RWPE2 (cell line): Measurements from ENCODE around the gene CIAO2A.
"Not testable (repeated sequence)": the region's sequence is repeated elsewhere in the genome, so short reads cannot be mapped to it uniquely, and the experiment has no call there.

ENCODE experiments used
- ATAC-seq: fragments of 200-7000 bp; cut with Tn5 transposase; 3 replicates; pipeline ENCODE4 v1.9.1; 2021; ENCODE audit warnings: low read depth
- DNase-seq: peaks from one replicate; pipeline ENCODE4 v3.0.0-alpha.2; 2020; ENCODE audit warnings: low spot score
- H3K27ac ChIP-seq: fragments of 450-650 bp; 2 replicates; pipeline ENCODE4 v1.5.1; 2017; ENCODE audit warnings: mild to moderate bottlenecking; ENCODE audit not compliant: poor library complexity, severe bottlenecking
- H3K27me3 ChIP-seq: fragments of 250-450 bp; sonication (Bioruptor Pico); 2 replicates; pipeline ENCODE4 v1.5.1; 2021; ENCODE audit warnings: mild to moderate bottlenecking, moderate library complexity; ENCODE audit not compliant: insufficient read depth, poor library complexity, severe bottlenecking
- H3K36me3 ChIP-seq: fragments of 250-450 bp; sonication (Bioruptor Pico); 2 replicates; pipeline ENCODE4 v1.5.1; 2020; ENCODE audit warnings: low read depth, mild to moderate bottlenecking, moderate library complexity
- H3K4me1 ChIP-seq: fragments of 250-450 bp; sonication (Bioruptor Pico); 2 replicates; pipeline ENCODE4 v1.5.1; 2021; ENCODE audit warnings: mild to moderate bottlenecking, moderate library complexity; ENCODE audit not compliant: insufficient read depth, poor library complexity, severe bottlenecking
- H3K4me3 ChIP-seq: fragments of 250-450 bp; sonication (Bioruptor Pico); 2 replicates; pipeline ENCODE4 v1.5.1; 2021; ENCODE audit warnings: mild to moderate bottlenecking, moderate library complexity; ENCODE audit not compliant: severe bottlenecking
- H3K9me3 ChIP-seq: fragments of 250-450 bp; sonication (Bioruptor Pico); 2 replicates; pipeline ENCODE4 v1.5.1; 2021; ENCODE audit warnings: mild to moderate bottlenecking, moderate library complexity; ENCODE audit not compliant: severe bottlenecking
- TF ChIP-seq, protein P1 (sequence below): fragments of 450-650 bp; IDR thresholded peaks from one replicate; pipeline ENCODE4 v1.5.1; 2017; ENCODE audit warnings: mild to moderate bottlenecking, moderate library complexity; ENCODE audit not compliant: poor library complexity, severe bottlenecking

The CIAO2A gene

DNA sequence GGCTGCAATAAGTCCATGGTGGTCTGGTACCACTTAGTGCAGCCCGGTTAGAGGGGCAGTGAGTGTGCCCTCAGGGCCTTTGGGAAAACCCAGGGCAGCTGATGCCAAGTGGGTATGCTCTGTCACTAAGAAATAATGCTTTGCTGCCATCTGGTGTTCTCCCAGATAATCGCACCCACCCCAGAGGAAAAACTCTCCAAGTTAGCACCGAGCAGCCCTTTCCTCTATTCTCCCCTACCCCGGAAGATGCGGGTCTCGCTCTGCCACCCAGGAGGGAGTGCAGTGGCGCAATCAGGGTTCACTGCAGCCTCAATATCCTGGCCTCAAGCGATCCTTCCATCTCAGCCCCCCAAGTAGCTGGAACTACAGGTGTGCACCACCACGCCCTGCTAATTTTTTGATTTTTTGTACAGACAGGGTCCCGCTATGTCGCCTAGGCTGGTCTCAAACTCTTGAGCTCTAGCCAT, 26.0 kb downstream of the CIAO2A start:
- ATAC-seq, result peak; percentile 77
- H3K27ac ChIP-seq, result no peak overlapping the region

DNA sequence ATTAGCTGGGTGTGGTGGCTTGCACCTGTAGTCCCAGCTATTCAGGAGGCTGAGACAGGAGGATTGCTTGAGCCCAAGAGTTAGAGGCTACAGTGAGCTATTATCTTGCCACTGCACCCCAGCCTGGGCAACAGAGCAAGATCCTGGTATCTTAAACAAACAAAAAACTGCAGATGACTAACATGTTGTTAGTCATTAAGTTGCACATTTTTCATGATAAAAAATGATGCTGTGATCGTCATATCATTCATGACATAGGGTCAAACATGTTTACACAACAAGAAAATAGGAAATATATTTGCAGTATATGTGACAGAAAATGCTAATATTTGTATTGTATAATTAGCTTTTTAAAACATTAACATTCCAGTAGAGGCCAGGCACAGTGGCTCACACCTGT, 27.2 kb downstream of the CIAO2A start:
- no peak for ATAC-seq
- no peak for DNase-seq

More for the DNA sequence above, 26.0 kb downstream of the CIAO2A start:
- H3K4me3 ChIP-seq, result no peak overlapping the region
- H3K9me3 ChIP-seq, result no peaks in the 10 kb centered on the region
- H3K4me1 ChIP-seq, result peaks cover 3% of the 10 kb centered on the region
- no peaks in the 10 kb centered on the region for H3K27me3 ChIP-seq
- H3K36me3 ChIP-seq, result peaks cover 10% of the 10 kb centered on the region
- TF ChIP-seq, protein P1, sequence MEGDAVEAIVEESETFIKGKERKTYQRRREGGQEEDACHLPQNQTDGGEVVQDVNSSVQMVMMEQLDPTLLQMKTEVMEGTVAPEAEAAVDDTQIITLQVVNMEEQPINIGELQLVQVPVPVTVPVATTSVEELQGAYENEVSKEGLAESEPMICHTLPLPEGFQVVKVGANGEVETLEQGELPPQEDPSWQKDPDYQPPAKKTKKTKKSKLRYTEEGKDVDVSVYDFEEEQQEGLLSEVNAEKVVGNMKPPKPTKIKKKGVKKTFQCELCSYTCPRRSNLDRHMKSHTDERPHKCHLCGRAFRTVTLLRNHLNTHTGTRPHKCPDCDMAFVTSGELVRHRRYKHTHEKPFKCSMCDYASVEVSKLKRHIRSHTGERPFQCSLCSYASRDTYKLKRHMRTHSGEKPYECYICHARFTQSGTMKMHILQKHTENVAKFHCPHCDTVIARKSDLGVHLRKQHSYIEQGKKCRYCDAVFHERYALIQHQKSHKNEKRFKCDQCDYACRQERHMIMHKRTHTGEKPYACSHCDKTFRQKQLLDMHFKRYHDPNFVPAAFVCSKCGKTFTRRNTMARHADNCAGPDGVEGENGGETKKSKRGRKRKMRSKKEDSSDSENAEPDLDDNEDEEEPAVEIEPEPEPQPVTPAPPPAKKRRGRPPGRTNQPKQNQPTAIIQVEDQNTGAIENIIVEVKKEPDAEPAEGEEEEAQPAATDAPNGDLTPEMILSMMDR, result peak; percentile 98
- DNase-seq, result no peak

DNA sequence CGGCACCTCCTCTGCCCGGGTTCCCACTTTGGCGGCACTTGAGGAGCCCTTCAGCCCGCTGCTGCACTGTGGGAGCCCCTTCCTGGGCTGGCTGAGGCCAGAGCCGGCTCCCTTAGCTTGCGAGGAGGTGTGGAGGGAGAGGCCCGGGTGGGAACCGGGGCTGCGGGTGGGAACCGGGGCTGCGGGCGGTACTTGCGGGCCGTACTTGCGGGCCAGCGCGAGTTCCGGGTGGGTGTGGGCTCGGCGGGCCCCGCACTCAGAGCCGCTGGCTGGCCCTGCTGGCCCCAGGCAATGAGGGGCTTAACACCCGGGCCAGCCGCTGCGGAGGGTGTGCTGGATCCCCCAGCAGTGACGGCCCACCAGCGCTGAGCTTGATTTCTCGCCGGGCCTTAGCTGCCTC, 32.9 kb downstream of the CIAO2A start:
- Histone ChIP-seq H3K9me3 (no peaks in the 10 kb centered on the region), H3K36me3 (no peaks in the 10 kb centered on the region), H3K4me1 (peaks cover 8% of the 10 kb centered on the region), H3K27ac (no peak overlapping the region), H3K27me3 (no peaks in the 10 kb centered on the region), H3K4me3 (no peak overlapping the region)
- ATAC-seq (no peak), DNase-seq (no peak)
- TF ChIP-seq, protein P1, result no peak

More for the DNA sequence above, 27.2 kb downstream of the CIAO2A start:
- H3K4me1 ChIP-seq, result no peaks in the 10 kb centered on the region
- no peaks in the 10 kb centered on the region for H3K27me3 ChIP-seq
- H3K4me3 ChIP-seq, result no peak overlapping the region
- TF ChIP-seq, protein P1, result no peak
- no peaks in the 10 kb centered on the region; the same call in 1 of the 2 replicates for H3K36me3 ChIP-seq
- no peaks in the 10 kb centered on the region for H3K9me3 ChIP-seq
- no peak overlapping the region for H3K27ac ChIP-seq

DNA sequence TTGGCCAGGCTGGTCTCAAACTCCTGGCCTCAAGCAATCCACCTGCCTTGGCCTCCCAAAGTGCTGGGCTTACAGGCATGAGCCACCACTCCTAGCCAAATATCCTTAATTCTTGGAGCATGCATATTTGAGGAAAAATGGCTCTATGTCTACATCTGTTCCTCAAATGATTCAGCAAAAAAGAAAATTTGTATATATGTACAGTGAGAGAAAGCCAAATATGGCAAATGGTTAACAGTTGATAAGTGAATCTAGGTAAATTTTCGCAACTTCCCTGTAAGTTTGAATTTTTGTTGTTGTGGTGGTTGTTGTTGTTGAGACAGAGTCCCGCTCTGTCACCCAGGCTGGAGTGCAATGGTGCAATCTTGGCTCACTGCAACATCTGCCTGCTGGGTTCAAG, 34.5 kb downstream of the CIAO2A start:
- H3K36me3 ChIP-seq, DNase-seq, H3K4me1 ChIP-seq, H3K27ac ChIP-seq, H3K9me3 ChIP-seq, ATAC-seq, H3K27me3 ChIP-seq, H3K4me3 ChIP-seq: not testable (repeated sequence)

DNA sequence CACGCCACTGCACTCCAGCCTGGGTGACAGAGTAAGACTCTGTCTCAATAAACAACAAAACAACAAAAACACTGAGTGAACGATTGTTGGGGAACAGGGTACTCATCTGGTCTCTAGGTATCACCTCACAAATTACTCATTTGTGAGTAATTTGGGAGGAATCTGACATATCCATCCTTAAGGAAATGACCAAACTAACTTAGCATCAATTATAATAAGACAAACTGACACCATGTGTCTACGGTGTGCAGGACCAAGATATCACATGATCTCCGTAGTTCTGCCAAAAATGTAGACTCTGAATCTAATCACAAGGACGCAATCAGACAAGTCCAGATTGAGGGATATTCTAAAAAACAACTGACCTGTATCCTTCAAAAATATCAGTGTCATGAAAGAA, 35.4 kb downstream of the CIAO2A start:
- Histone ChIP-seq H3K4me3 (no peak overlapping the region), H3K9me3 (no peaks in the 10 kb centered on the region), H3K36me3 (no peaks in the 10 kb centered on the region), H3K27me3 (no peaks in the 10 kb centered on the region), H3K27ac (no peak overlapping the region), H3K4me1 (peaks cover 8% of the 10 kb centered on the region)
- TF ChIP-seq, protein P1, result no peak
- no peak for DNase-seq
- peak; percentile 96 for ATAC-seq

DNA sequence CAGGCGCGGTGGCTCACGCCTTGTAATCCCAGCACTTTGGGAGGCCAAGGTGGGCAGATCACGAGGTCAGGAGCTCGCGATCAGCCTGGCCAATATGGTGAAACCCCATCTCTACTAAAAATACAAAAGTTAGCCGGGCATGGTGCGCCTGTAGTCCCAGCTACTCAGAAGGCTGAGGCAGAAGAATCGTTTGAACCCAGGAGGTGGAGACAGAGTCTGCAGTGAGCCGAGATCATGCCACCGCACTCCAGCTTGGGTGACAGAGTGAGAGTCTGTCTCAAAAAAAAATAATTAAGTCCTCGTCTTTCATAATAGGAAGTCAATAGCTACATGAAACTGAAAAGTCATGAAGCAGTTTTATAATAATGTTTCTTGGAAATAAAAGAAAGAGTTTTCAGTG, 40.0 kb downstream of the CIAO2A start:
- not testable (repeated sequence) for H3K36me3 ChIP-seq, H3K27me3 ChIP-seq, H3K4me3 ChIP-seq, H3K27ac ChIP-seq, ATAC-seq, DNase-seq, H3K9me3 ChIP-seq
- peaks cover 17% of the 10 kb centered on the region for H3K4me1 ChIP-seq
